Cardiac fibroblast (primary cell): ENCODE data around the gene CHAT.

ENCODE experiments used
- DNase-seq, 2 donors: peaks; one replicate each; pipeline versions ENCODE4 v3.0.0 to v3.0.0-alpha.2; 2010; ENCODE audit warnings: low read depth in 2 of 2
- H3K4me3 ChIP-seq, 2 donors: replicated peaks in 1 of 2; 1 replicate in 1 of 2; 2 replicates in 1 of 2; pipeline ENCODE4 v1.5.1; 2011; ENCODE audit warnings: low read depth in 2 of 2, low read length in 2 of 2, mild to moderate bottlenecking in 2 of 2, moderate library complexity in 1 of 2
- CTCF ChIP-seq: IDR thresholded peaks from one replicate; pipeline ENCODE4 v1.5.1; 2011; ENCODE audit warnings: low read depth, mild to moderate bottlenecking, low read length, inconsistent platforms

Gene CHAT

GRCh38 chr10:49698679-49699078 lies 84.8 kb downstream of the CHAT start:
- no peak for TF ChIP-seq CTCF
- no peak for DNase-seq
- no peak overlapping the region for H3K4me3 ChIP-seq

- DNase-seq: no peak
- no peak overlapping the region for H3K4me3 ChIP-seq
- TF ChIP-seq CTCF: no peak
Measured at GRCh38 chr10:49700211-49700610, 86.4 kb downstream of the CHAT start.

GRCh38 chr10:49700997-49701396 lies 87.2 kb downstream of the CHAT start:
- no peak for TF ChIP-seq CTCF
- H3K4me3 ChIP-seq: no peak overlapping the region
- DNase-seq: no peak

GRCh38 chr10:49707585-49707984 lies 93.7 kb downstream of the CHAT start:
- TF ChIP-seq CTCF: no peak
- no peak for DNase-seq

GRCh38 chr10:49709934-49710333 lies 96.1 kb downstream of the CHAT start:
- TF ChIP-seq CTCF: no peak
- H3K4me3 ChIP-seq: no peak overlapping the region
- no peak for DNase-seq

More at GRCh38 chr10:49707585-49707984, 93.7 kb downstream of the CHAT start:
- no peak overlapping the region for H3K4me3 ChIP-seq

- TF ChIP-seq CTCF: no peak
- no peak overlapping the region for H3K4me3 ChIP-seq
- DNase-seq: no peak
Measured at GRCh38 chr10:49710966-49711365, 97.1 kb downstream of the CHAT start.

GRCh38 chr10:49711481-49711880 lies 97.6 kb downstream of the CHAT start:
- TF ChIP-seq CTCF: no peak
- no peak for DNase-seq
- H3K4me3 ChIP-seq: no peak overlapping the region
